ENCODE results near the gene LGALS1. TPM values are rescaled to one million over a fixed set of nuclear protein-coding genes. Genes with fewer than 3 reads are reported as not detected.

Gene LGALS1
- total RNA-seq (2022) (3.2 and 4.8 TPM in 2 replicates), Bru-seq, nascent RNA (percentile 20 among the genes with signal in this experiment), BruChase-seq, experiment 1, labeled RNA remaining after a 2-hour chase (percentile 27 among the genes with signal in this experiment), BruChase-seq, experiment 2, labeled RNA remaining after a 6-hour chase (percentile 30 among the genes with signal in this experiment)
- long read RNA-seq, partial matches to known transcripts = 0 of 2 reads
- long read RNA-seq, other reads (novel, unspliced or antisense) = 1 of 2 reads

GRCh38 chr22:37674951-37675929, at the start of gene LGALS1:
LGALS1 (plus strand) TSS chr22:37675636; CDS start chr22:37675703, 67 bp downstream.
- Mint-ChIP-seq H3K4me3 (ENCODE audit: unreplicated experiment) (peak within 1 kb of the TSS; percentile 79), H3K27ac (ENCODE audit: unreplicated experiment) (peak within 1 kb of the TSS; percentile 65), H3K4me1 (ENCODE audit: low read depth, unreplicated experiment) (peaks cover 7% of the 10 kb centered on the region), H3K36me3 (ENCODE audit: insufficient read depth, unreplicated experiment) (peaks cover 6% of the 10 kb centered on the region), H3K9me3 (ENCODE audit: unreplicated experiment) (no peaks in the 10 kb centered on the region), H3K27me3 (ENCODE audit: insufficient read depth, unreplicated experiment) (no peaks in the 10 kb centered on the region)
- Histone ChIP-seq H3K4me3 (ENCODE audit: low read depth, low read length) (peak within 1 kb of the TSS; percentile 53; the same call in 1 of the 2 replicates), H3K27me3 (replicated peaks; ENCODE audit: control insufficient read depth, insufficient read depth, low read length) (no peaks in the 10 kb centered on the region), H3K4me1 (peaks cover 9% of the 10 kb centered on the region; the same call in 1 of the 2 replicates), H3K9me3 (no peaks in the 10 kb centered on the region), H3K36me3 (ENCODE audit: control insufficient read depth, insufficient read depth, low read length) (no peaks in the 10 kb centered on the region)
- CTCF ChIA-PET = interaction anchor here (0.6 kb wide), 2 partner anchors 22 to 291 kb away, joined by 3 read pairs; no protein-coding TSS in a partner anchor
- intact Hi-C loops (cut with micrococcal nuclease; ENCODE audit: unreplicated experiment) = no loop called here
- POLR2A ChIA-PET = interaction anchor here (0.5 to 0.6 kb wide), 2 partner anchors 98 to 150 kb away, joined by 3 to 9 read pairs; no protein-coding TSS in a partner anchor
- BruUV-seq (replicated peaks) = no TSS peak
- no peak for TF ChIP-seq CTCF (IDR thresholded peaks at IDR 0.05; ENCODE audit: insufficient read depth in 1 of 2, low read depth in 1 of 2, low read length in 1 of 2, severe bottlenecking in 1 of 2, unreplicated experiment in 1 of 2)
- peak in 1 of 2 experiments; percentile 31 for DNase-seq

- Histone ChIP-seq H3K36me3 (ENCODE audit: control insufficient read depth, insufficient read depth, low read length) (no peaks in the 10 kb centered on the region), H3K4me1 (no peaks in the 10 kb centered on the region), H3K9me3 (no peaks in the 10 kb centered on the region), H3K27me3 (replicated peaks; ENCODE audit: control insufficient read depth, insufficient read depth, low read length) (no peaks in the 10 kb centered on the region), H3K4me3 (ENCODE audit: low read depth, low read length) (no peak overlapping the region)
- POLR2A ChIA-PET = no interaction called here
- CTCF ChIA-PET = interaction anchor here (1.2 kb wide), 1 partner anchor 17 kb away, joined by 6 read pairs; the partner anchor contains the start of gene GGA1
- H3K36me3 Mint-ChIP-seq (ENCODE audit: insufficient read depth, unreplicated experiment) = peaks cover 27% of the 10 kb centered on the region
- TF ChIP-seq CTCF (IDR thresholded peaks at IDR 0.05; ENCODE audit: insufficient read depth in 1 of 2, low read depth in 1 of 2, low read length in 1 of 2, severe bottlenecking in 1 of 2, unreplicated experiment in 1 of 2) = no peak
- H3K27me3 Mint-ChIP-seq (ENCODE audit: insufficient read depth, unreplicated experiment) = no peaks in the 10 kb centered on the region
- no peak overlapping the region for H3K4me3 Mint-ChIP-seq (ENCODE audit: unreplicated experiment)
- H3K9me3 Mint-ChIP-seq (ENCODE audit: unreplicated experiment) = no peaks in the 10 kb centered on the region
- H3K27ac Mint-ChIP-seq (ENCODE audit: unreplicated experiment) = no peak overlapping the region
- intact Hi-C loops (cut with micrococcal nuclease; ENCODE audit: unreplicated experiment) = no loop called here
- DNase-seq = no peak
- no peaks in the 10 kb centered on the region for H3K4me1 Mint-ChIP-seq (ENCODE audit: low read depth, unreplicated experiment)
- no TSS peak for BruUV-seq (replicated peaks)
These were observed 49.7 kb upstream of the LGALS1 start for GRCh38 chr22:37625737-37626136.

DNA sequence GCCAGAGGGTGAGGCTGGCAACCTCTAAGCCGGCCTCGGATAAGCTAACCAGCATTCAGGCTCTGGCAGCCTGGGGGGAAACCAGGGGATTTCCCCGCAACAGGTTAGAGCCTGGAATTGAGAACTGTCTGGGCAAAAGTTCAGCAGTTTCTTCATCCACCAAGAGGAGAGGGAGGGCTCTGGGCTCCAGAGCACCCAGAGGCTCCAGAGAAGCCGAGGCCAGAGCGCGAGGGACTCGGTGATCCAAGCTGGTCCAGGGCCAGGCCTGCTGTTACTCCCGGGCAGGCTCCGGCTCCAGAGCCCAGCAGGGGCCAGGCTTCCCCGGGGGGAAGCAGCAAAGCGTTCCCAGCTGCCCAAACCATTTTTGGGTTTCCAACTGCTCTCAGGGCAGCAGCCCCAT, 49.3 kb upstream of the LGALS1 start:
- TF ChIP-seq CTCF (IDR thresholded peaks at IDR 0.05; ENCODE audit: insufficient read depth in 1 of 2, low read depth in 1 of 2, low read length in 1 of 2, severe bottlenecking in 1 of 2, unreplicated experiment in 1 of 2) = no peak
- Histone ChIP-seq H3K4me1 (peaks cover under 1% of the 10 kb centered on the region; the same call in 1 of the 2 replicates), H3K27me3 (replicated peaks; ENCODE audit: control insufficient read depth, insufficient read depth, low read length) (no peaks in the 10 kb centered on the region), H3K4me3 (ENCODE audit: low read depth, low read length) (no peak overlapping the region), H3K36me3 (ENCODE audit: control insufficient read depth, insufficient read depth, low read length) (no peaks in the 10 kb centered on the region), H3K9me3 (no peaks in the 10 kb centered on the region)
- ChIA-PET CTCF (interaction anchor here (1.2 kb wide), 1 partner anchor 18 kb away, joined by 6 read pairs; the partner anchor contains the start of gene GGA1), POLR2A (no interaction called here)
- no TSS peak for BruUV-seq (replicated peaks)
- intact Hi-C loops (cut with micrococcal nuclease; ENCODE audit: unreplicated experiment) = no loop called here
- no peak overlapping the region for H3K27ac Mint-ChIP-seq (ENCODE audit: unreplicated experiment)
- peaks cover 27% of the 10 kb centered on the region for H3K36me3 Mint-ChIP-seq (ENCODE audit: insufficient read depth, unreplicated experiment)
- no peaks in the 10 kb centered on the region for H3K27me3 Mint-ChIP-seq (ENCODE audit: insufficient read depth, unreplicated experiment)
- H3K4me3 Mint-ChIP-seq (ENCODE audit: unreplicated experiment) = no peak overlapping the region
- no peak for DNase-seq
- no peaks in the 10 kb centered on the region for H3K4me1 Mint-ChIP-seq (ENCODE audit: low read depth, unreplicated experiment)
- H3K9me3 Mint-ChIP-seq (ENCODE audit: unreplicated experiment) = no peaks in the 10 kb centered on the region

Data from Caco-2 (cell line).